GM10266 (cell line): Measurements from ENCODE around the gene UTF1.

Experiments
- DNase-seq: peaks from one replicate; pipeline ENCODE4 v3.0.0; 2012; ENCODE audit errors: extremely low spot score
- TF ChIP-seq, protein P1 (sequence below): IDR thresholded peaks from 2 replicates; pipeline ENCODE4 v1.5.1; 2012; ENCODE audit warnings: mild to moderate bottlenecking, low read depth; ENCODE audit not compliant: control insufficient read depth, insufficient read depth; ENCODE audit errors: missing control alignments

Gene UTF1

GRCh38 chr10:133205146-133205545 lies 24.9 kb upstream of the UTF1 start:
- no peak for DNase-seq
- TF ChIP-seq, protein P1, sequence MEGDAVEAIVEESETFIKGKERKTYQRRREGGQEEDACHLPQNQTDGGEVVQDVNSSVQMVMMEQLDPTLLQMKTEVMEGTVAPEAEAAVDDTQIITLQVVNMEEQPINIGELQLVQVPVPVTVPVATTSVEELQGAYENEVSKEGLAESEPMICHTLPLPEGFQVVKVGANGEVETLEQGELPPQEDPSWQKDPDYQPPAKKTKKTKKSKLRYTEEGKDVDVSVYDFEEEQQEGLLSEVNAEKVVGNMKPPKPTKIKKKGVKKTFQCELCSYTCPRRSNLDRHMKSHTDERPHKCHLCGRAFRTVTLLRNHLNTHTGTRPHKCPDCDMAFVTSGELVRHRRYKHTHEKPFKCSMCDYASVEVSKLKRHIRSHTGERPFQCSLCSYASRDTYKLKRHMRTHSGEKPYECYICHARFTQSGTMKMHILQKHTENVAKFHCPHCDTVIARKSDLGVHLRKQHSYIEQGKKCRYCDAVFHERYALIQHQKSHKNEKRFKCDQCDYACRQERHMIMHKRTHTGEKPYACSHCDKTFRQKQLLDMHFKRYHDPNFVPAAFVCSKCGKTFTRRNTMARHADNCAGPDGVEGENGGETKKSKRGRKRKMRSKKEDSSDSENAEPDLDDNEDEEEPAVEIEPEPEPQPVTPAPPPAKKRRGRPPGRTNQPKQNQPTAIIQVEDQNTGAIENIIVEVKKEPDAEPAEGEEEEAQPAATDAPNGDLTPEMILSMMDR: no peak

DNA sequence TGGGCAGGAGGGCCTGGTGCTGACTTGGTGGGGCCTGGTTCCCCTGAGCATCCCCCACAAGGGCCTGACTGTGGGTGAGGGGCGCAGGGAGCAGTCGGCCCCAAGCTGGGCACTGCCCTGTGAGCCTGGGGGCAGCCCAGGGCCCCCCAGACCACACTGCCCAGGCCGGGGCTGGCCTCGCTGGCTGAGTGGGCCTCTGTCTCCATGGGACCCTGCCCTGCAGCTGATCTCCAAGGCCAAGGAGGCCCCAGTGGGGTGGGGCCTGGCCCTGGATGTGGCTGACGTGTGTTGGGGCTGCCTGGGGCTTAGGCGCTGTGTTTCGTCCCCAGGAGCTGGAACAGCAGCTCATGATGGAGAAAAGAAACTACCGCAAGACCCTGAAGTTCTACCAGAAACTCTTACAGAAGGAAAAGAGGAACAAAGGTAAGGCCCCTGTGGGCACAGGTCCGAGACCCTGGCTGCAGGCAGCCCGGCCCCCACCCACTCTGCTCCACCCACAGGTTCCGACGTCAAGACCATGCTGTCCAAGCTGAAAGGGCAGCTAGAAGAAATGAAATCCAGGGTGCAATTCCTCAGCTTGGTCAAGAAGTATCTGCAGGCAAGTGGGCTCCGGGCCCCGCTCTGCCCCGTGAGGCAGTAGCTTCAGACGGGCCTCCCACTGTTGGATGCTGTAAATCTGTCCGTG lies 23.5 kb upstream of the UTF1 start:
- no peak for DNase-seq
- TF ChIP-seq, protein P1: no peak

DNA sequence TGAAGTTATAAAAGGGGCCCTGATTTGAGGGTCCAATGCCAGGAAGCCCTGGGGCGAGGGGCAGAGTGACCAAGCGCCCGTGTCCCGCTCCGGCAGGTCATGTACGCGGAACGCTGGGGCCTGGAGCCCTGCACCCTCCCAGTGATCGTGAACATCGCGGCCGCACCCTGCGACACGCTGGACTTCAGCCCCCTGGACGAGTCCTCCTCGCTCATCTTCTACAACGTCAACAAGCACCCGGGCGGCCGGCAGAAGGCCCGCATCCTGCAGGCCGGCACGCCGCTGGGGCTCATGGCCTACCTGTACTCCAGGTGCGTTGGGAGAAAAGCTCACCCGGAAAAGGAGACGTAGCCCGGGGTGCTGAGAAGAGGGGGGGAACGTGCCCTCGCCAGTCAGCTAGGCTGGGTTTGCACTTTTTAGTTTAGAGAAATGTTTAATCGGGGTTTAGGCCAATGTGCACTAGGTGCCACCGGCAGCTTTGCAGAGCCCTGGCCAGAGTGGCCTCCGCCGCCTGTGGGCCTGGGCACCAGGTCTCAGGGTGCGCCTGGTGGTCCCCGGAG lies 22.9 kb upstream of the UTF1 start:
- TF ChIP-seq, protein P1: no peak
- DNase-seq: no peak

GRCh38 chr10:133207627-133208026 lies 22.4 kb upstream of the UTF1 start:
- no peak for DNase-seq
- TF ChIP-seq, protein P1: no peak

DNA sequence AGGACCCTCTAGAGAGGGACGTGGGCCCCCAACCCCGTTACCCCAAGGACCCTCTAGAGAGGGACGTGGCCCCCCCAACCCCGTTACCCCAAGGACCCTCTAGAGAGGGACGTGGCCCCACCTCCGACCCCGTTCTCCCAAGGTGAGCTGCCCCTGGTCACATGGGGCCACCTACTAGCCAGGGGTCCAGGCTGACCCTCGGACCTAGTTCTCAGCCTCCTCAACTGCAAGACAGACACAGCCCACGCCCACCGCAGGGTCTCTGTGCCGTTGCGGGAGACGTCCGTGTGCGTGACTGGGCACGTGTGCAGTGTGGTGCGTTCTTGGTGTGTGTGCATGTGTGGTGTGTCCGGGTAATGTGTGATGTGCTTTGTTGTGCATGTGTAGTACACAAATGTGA lies 21.6 kb upstream of the UTF1 start:
- no peak for DNase-seq
- TF ChIP-seq, protein P1: no peak

- TF ChIP-seq, protein P1: no peak
- no peak for DNase-seq
Measured at GRCh38 chr10:133209117-133209516, 20.9 kb upstream of the UTF1 start.

DNA sequence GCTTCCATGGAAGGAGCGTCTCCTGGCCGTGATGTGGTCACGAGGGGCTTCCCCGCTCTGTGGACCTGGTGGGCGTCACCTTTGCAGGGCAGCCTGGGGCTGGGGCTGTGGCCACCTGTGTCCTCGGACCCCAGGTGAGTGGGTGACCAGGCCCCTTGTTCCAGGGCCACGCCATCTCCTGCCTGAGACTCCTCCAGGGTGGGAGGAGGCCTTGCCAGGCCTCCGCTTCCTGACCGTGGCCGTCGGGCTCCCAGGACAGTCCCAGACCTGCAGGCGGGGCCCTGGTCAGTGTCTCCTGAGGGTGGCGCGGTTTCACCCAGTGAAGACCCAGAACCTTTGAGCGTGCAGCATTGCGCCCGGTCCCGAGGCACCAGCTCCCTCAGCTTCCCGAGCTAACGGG lies 20.4 kb upstream of the UTF1 start:
- no peak for DNase-seq
- TF ChIP-seq, protein P1: no peak
